Urinary bladder (tissue), 4 donors: Measurements from ENCODE around the gene DENND1A. TPM values are rescaled to one million over a fixed set of nuclear protein-coding genes. Genes with fewer than 3 reads are reported as not detected.
A peak's percentile ranks its signal among the peaks of the same experiment; 100 is the strongest.
"Not testable (repeated sequence)": the region's sequence is repeated elsewhere in the genome, so short reads cannot be mapped to it uniquely, and the experiment has no call there.

Source experiments
- DNase-seq: peaks from one replicate; pipeline ENCODE4 v3.0.0-alpha.2; 2015; ENCODE audit errors: extremely low spot score
- H3K27ac ChIP-seq: one replicate; pipeline ENCODE4 v1.5.1; 2013; ENCODE audit warnings: low read depth, mild to moderate bottlenecking, moderate library complexity
- H3K36me3 ChIP-seq: one replicate; pipeline ENCODE4 v1.6.1; 2013; ENCODE audit warnings: mild to moderate bottlenecking, moderate library complexity; ENCODE audit not compliant: insufficient read depth
- H3K4me1 ChIP-seq: one replicate; pipeline ENCODE4 v1.6.1; 2013; ENCODE audit warnings: mild to moderate bottlenecking, moderate library complexity; ENCODE audit not compliant: insufficient read depth
- H3K4me3 ChIP-seq: one replicate; pipeline ENCODE4 v1.5.1; 2013; ENCODE audit warnings: low read depth, low read length
- WGBS: extraction: QIAGEN DNeasy Blood & Tissue Kit; methylation state at CpG from one replicate; pipeline ENCODE4 v1.1.7; 2013; 5-methylcytosine and 5-hydroxymethylcytosine counted together
- polyA plus RNA-seq: library from polyadenylated mRNA; stranded (reverse); fragments of 200-250 nt; gene quantifications from one replicate; pipeline ENCODE4 v1.2.3, GENCODE V29; 2013
- total RNA-seq: library from RNA; depleted of rRNA; stranded (reverse); fragments of >200 nt; gene quantifications from one replicate; pipeline ENCODE4 v1.2.3, GENCODE V29; 2014
- donor health status: healthy with polysubstance abuse.
- donor health status: healthy.

Gene DENND1A
- total and polyA plus RNA-seq, 2 donors: 14.8 to 20.2 TPM

DNA sequence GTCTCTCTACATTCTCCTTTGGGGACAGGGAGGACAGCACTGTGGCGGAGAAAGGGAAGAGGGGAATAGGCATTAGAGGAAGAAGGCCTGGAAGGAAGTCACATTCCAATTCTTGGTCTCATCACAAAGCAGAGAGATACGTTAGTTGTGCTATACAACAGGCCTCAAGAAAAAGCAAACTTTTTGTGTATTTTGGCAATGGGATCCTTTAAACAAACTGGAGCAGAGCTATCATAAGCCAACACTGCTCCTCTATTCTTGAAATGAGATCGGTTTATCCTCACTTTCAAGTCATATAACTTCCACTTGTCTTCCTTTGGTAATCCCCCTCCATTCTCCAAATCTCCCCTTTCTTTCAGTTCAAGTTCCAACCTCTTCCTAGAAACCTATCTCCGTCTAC, 6.5 kb downstream of the DENND1A start:
- 78% methylated on average over 4 of the region's 4 CpGs for WGBS
- H3K27ac ChIP-seq: no peak overlapping the region
- H3K36me3 ChIP-seq: no peaks in the 10 kb centered on the region
- H3K4me1 ChIP-seq: peaks cover 3% of the 10 kb centered on the region
- H3K4me3 ChIP-seq: no peak overlapping the region
- DNase-seq: no peak

DNA sequence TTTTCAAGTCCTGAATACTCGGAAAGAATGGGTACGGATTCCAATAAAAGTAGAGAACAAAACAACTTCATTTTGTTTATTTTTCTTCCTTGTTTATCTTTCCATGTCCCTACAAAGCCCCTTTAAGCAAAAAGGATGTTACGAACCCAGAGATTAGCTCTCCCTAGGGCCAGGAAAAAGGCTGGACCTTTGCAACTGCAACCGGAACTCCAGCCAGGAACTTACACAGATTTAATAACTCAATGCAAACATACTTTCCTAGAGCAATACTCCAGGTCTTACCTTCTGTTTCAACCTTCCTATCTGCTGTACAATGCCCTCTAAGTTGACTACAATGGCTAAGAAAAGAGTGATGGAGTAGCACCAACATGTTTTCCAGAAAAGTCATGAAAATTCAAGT, 7.0 kb downstream of the DENND1A start:
- no peak overlapping the region for H3K27ac ChIP-seq
- peaks cover 3% of the 10 kb centered on the region for H3K4me1 ChIP-seq
- H3K4me3 ChIP-seq: no peak overlapping the region
- DNase-seq: no peak
- WGBS: 62% methylated on average over 4 of the region's 4 CpGs
- H3K36me3 ChIP-seq: no peaks in the 10 kb centered on the region

DNA sequence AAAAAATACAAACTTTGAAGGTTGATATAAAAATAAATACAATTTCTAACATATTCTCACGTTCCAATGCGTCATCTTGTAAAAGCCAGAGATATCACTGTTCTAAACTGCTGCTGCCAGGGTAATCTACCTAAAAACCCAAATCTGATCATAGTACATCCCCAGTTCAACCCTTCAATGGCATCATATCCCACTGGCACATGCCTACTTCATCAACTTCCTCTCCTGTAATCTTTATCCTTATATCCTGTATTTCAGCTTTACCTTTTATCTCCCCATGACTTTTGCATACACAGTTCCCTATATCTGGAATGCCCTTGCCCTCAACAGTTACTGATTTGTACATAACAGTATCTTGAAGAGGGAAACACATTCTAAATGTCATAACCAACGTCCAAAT, 7.5 kb downstream of the DENND1A start:
- Histone ChIP-seq H3K27ac (no peak overlapping the region), H3K4me1 (peaks cover under 1% of the 10 kb centered on the region), H3K4me3 (no peak overlapping the region), H3K36me3 (no peaks in the 10 kb centered on the region)
- DNase-seq: no peak
- WGBS: 60% methylated on average over 3 of the region's 3 CpGs

DNA sequence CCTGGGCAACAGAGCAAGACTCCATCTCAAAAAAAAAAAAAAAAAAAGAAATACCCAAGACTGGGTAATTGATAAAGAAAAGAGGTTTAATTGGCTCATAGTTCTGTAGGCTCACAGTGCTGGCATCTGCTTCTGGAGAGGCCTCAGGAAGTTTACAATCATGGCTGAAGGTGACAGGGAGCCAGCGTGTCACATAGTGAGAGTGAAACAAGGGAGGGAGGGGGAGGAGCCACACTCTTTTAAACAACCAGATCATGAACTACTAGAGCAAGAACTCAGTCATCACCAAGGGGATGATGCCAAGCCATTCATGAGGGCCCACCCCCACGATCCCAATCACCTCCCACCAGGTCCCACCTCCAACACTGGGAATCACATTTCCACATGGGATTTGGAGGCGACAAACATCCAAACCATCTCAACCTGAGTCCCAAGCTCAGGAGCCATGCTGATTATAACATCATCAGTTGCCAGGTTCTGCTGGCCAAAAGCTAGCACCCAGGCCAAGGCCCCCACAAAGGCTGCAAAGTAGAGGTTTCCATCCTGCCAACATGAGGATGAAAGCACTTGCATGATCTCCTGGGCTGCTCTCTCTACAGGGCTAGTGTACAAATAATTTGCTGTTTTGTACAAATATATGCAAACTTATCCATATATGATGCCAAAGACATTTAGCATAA, 15.3 kb downstream of the DENND1A start:
- DNase-seq: no peak
- WGBS: 93% methylated on average over 3 of the region's 3 CpGs
- Histone ChIP-seq H3K36me3 (no peaks in the 10 kb centered on the region), H3K27ac (no peak overlapping the region), H3K4me1 (no peaks in the 10 kb centered on the region), H3K4me3 (no peak overlapping the region)

DNA sequence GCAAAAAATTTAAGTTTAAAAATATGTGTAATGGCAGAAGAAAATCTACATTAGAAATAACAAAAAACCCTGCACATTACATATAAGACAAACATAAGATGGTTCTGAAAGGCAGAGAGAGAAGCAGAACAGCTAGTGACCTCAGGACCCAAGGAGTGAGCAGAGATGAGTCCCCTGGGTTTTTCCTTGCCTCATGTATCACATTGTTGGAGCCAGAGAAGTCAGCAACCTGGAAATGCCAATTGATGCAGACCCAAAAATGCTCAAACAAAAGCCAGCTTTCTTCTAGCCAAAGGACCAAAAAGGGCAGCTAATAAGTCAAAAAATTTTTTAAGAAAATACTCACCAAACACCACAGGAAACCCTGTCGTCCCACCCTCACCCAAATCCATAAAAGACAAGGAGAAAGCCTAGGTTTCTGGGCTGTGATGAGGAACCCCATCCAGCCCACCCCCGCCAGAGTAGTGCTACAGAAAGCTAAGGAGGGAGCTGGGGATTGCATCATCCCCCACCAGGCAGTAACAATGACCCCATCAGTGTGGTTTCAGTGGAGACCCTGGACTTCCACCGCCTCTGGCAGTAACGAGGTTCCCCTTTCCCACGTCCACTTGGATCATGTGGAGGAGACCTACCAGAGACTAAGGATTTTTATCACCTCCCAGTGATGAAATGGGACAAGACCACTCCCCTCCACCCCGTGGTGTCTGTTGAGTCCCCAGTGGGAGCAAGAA, 17.6 kb downstream of the DENND1A start:
- no peak overlapping the region for H3K4me3 ChIP-seq
- no peak overlapping the region for H3K27ac ChIP-seq
- WGBS: 91% methylated on average over 6 of the region's 6 CpGs
- H3K36me3 ChIP-seq: no peaks in the 10 kb centered on the region
- no peak for DNase-seq
- H3K4me1 ChIP-seq: no peaks in the 10 kb centered on the region

DNA sequence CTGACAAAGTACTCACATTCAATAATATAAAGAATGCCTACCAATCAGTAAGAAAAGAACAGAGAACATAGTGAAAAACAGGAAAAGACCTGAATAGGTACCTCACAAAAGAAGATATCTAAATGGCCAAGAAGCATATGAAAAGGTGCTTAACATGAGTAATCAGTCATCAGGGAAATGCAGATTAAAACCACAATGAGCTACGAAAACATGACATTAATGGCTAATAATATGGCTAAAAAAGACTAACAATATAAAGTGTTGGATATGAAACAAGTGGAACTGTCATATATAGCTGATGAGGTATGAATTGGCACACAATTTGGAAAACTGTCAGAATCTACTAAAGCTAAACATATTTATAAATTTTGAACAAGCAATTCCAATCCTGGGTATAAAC, 18.9 kb downstream of the DENND1A start:
- WGBS: 93% methylated on average over 1 of the region's 1 CpG
- Histone ChIP-seq H3K4me3 (no peak overlapping the region), H3K36me3 (no peaks in the 10 kb centered on the region), H3K27ac (no peak overlapping the region), H3K4me1 (no peaks in the 10 kb centered on the region)
- DNase-seq: no peak

DNA sequence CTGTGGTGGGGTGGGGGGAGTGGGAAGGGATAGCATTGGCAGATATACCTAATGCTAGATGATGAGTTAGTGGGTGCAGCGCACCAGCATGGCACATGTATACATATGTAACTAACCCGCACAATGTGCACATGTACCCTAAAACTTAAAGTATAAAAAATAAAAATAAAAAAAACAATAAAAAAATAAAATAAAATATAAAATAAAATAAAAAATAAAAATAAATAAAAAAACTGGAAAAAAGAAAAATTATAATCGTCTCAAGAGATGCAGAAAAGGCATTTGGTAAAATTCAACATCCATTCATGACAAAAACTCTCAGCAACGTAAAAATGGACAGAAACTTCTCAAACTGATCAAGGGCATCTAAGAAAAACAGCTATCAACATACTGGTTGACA, 20.7 kb downstream of the DENND1A start:
- not testable (repeated sequence) for H3K4me3 ChIP-seq, DNase-seq, H3K4me1 ChIP-seq, H3K36me3 ChIP-seq, H3K27ac ChIP-seq
- 96% methylated on average over 4 of the region's 4 CpGs for WGBS

DNA sequence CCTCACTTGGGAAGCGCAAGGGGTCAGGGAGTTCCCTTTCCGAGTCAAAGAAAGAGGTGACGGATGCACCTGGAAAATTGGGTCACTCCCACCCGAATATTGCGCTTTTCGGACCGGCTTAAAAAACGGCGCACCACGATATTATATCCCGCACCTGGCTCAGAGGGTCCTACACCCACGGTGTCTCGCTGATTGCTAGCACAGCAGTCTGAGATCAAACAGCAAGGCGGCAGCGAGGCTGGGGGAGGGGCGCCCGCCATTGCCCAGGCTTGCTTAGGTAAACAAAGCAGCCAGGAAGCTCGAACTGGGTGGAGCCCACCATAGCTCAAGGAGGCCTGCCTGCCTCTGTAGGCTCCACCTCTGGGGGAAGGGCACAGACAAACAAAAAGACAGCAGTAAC, 26.4 kb downstream of the DENND1A start:
- not testable (repeated sequence) for H3K4me1 ChIP-seq, H3K4me3 ChIP-seq, DNase-seq, H3K27ac ChIP-seq, H3K36me3 ChIP-seq
- 90% methylated on average over 17 of the region's 18 CpGs for WGBS

DNA sequence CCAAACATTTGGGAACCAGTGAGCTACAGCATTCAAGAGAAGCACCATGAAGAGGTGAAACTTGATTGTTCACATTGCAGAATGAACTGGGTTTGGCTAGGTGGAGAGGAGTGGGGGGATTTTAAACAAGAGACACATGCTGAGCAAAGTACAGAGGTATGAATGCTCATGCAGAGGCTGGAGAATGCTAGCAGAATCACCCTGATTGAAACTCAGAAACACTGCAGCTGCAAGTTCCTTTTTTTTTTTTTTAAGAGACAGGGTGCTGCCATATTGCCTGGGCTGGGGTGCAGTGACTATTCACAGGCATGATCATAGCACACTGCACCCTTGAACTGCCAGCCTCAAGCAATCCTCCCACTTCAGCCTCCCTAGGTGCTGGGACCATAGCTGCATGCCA, 35.1 kb downstream of the DENND1A start:
- no peak for DNase-seq
- Histone ChIP-seq H3K4me1 (no peaks in the 10 kb centered on the region), H3K27ac (no peak overlapping the region), H3K4me3 (no peak overlapping the region), H3K36me3 (no peaks in the 10 kb centered on the region)

DNA sequence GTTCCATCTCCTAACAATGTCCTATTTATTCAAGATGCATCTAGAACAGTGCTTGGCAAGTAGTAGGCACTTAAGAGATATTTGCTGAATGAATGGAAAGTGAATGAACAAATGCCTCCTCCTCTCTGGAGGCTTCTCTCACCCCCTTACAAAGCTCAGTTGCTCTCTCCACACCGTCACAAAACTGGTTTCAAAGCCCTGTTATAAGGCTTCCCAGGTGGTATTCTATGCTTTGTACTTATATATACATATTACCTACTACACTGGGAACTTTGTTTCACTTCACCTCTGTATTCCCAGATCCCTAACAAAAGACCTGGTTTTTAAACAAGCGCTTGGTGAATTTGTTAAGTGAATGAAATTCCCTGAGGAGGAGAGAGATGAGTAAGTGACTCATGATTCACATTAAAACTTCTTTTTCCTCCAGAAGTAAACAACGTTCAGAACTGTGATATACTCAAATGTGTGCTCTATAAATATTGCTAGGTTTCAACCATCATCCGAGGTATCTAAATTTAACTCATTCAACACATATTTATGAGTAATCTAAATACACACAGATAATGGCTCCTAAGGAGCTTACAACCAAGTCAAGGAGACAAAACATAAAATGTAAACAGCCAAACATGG, 36.0 kb downstream of the DENND1A start:
- peak overlapping the region; percentile 0 for H3K27ac ChIP-seq
- DNase-seq: no peak
- H3K36me3 ChIP-seq: no peaks in the 10 kb centered on the region
- H3K4me3 ChIP-seq: no peak overlapping the region
- WGBS: 50% methylated on average over 4 of the region's 4 CpGs
- H3K4me1 ChIP-seq: no peaks in the 10 kb centered on the region

DNA sequence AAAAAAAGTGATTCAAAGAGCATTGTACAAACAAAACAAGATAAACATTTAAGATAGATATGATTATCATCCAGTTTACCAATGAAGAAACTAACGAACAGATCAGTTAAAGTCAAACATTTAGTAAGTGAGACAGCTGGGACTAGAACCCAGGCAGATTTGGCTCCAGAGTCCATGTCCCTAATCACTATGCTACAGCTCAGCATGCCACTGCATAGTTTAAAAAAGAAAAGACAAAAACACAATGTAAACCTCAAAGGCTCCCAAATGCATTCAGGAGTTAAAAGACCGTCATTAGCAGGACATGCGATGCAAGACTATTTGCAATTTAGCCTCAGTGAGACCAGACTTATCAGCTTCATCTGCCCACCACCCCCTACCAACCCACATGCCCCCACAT, 36.8 kb downstream of the DENND1A start:
- Histone ChIP-seq H3K27ac (no peak overlapping the region), H3K36me3 (no peaks in the 10 kb centered on the region), H3K4me1 (no peaks in the 10 kb centered on the region), H3K4me3 (no peak overlapping the region)
- 79% methylated on average over 3 of the region's 3 CpGs for WGBS
- DNase-seq: no peak

DNA sequence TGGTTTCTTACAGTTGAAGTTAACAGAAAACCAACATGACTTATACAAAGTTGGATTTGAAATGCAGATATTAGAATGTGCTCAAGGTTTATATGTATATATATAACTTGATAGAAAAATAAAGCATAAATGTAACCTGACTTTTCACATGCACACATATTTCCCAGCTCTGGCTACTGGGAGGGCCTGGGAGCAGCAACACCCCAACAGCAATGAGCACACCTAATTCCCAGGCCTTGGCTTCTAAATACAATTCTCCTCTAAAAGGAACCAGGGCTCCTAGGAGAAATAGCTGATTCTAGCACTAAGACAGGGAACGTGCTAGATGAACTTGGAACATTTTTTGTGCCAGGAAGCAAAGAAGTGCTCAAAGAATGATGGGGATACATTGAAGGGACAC, 42.1 kb downstream of the DENND1A start:
- 92% methylated on average over 1 of the region's 1 CpG for WGBS
- Histone ChIP-seq H3K4me1 (no peaks in the 10 kb centered on the region), H3K27ac (no peak overlapping the region), H3K4me3 (no peak overlapping the region), H3K36me3 (no peaks in the 10 kb centered on the region)
- DNase-seq: no peak

DNA sequence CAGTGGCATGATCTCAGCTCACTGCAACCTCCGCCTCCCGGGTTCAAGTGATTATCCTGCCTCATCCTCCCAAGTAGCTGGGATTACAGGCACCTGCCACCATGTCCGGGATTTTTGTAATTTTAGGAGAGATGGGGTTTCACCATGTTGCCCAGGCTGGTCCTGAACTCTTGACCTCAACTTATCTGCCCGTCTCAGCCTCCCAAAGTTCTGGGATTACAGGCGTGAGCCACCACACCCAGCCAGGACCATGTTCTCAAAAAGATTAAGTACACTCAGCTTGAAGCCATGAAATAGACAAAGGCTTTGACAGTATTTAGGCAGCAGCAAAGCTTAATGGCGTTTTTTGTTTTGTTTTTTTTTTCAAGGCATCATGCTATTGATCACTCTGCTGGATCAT, 44.1 kb downstream of the DENND1A start:
- H3K4me1 ChIP-seq, H3K27ac ChIP-seq, H3K4me3 ChIP-seq, DNase-seq, H3K36me3 ChIP-seq: not testable (repeated sequence)
- WGBS: 88% methylated on average over 6 of the region's 6 CpGs

DNA sequence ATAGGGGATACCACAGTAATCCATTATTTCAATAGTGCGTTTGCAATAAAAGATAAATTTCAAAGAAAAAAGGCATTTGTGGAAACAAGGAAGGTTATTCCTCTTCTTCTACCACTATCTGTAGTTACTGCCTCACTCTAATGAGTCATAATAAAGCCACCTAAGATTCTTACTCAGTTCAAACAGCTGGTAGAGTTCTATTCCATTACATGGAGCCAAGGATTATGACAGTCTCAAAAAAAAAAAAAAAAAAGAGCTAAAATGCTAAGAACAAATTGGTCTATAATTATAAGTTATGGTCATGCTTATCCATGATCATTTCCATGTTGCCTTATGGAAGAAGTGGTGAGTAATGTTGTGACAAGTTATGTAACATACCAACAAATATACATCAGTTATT, 46.3 kb downstream of the DENND1A start:
- no peaks in the 10 kb centered on the region for H3K4me1 ChIP-seq
- H3K36me3 ChIP-seq: no peaks in the 10 kb centered on the region
- DNase-seq: no peak
- H3K4me3 ChIP-seq: no peak overlapping the region
- 82% methylated on average over 1 of the region's 1 CpG for WGBS
- H3K27ac ChIP-seq: no peak overlapping the region
